HepG2 (cell line): ENCODE data around the gene MICA. TPM values are rescaled to one million over a fixed set of nuclear protein-coding genes. Genes with fewer than 3 reads are reported as not detected.

Experiments
- ATF7 ChIP-seq, 2 experiments: fragments of 450-650 bp in 1 of 2; sonication (generic) in 1 of 2; formaldehyde crosslinking in 1 of 2; IDR thresholded peaks; 2 replicates each; pipeline versions ENCODE4 v1.4.0 to v1.6.1; 2016 to 2020; ENCODE audit warnings: antibody characterized with exemption in 1 of 2, mild to moderate bottlenecking in 1 of 2, missing genetic modification reagents in 1 of 2
- CEBPB ChIP-seq: IDR thresholded peaks from 2 replicates; pipeline ENCODE4 v1.6.1; 2011; ENCODE audit warnings: low read depth, low read length, improper control_type of control experiment, borderline replicate concordance
- CENPT ChIP-seq: sonication (generic); formaldehyde crosslinking; IDR thresholded peaks from 2 replicates; pipeline ENCODE4 v1.8.0; 2022; ENCODE audit warnings: low read depth, mild to moderate bottlenecking, moderate library complexity, missing genetic modification reagents
- DDIT3 ChIP-seq: sonication (generic); formaldehyde crosslinking; IDR thresholded peaks from 2 replicates; pipeline ENCODE4 v1.4.0; 2020; ENCODE audit warnings: mild to moderate bottlenecking, missing genetic modification reagents
- DMTF1 ChIP-seq: sonication (generic); formaldehyde crosslinking; IDR thresholded peaks from 2 replicates; pipeline ENCODE4 v1.4.0; 2020; ENCODE audit warnings: mild to moderate bottlenecking, missing genetic modification reagents
- ELF3 ChIP-seq: IDR thresholded peaks from 2 replicates; pipeline ENCODE4 v1.6.1; 2016; ENCODE audit warnings: missing genetic modification reagents, missing compliant biosample characterization
- NONO ChIP-seq, 2 experiments: fragments of 450-650 bp in 1 of 2; sonication (generic) in 1 of 2; formaldehyde crosslinking in 1 of 2; IDR thresholded peaks in 1 of 2; conservative IDR thresholded peaks in 1 of 2; 2 replicates each; pipeline versions ENCODE4 v1.6.1 to v1.8.0; 2017 to 2022; ENCODE audit warnings: mild to moderate bottlenecking in 1 of 2, missing genetic modification reagents in 1 of 2, moderate library complexity in 1 of 2
- PATZ1 ChIP-seq: sonication (generic); formaldehyde crosslinking; IDR thresholded peaks from 2 replicates; pipeline ENCODE4 v1.4.0; 2020; ENCODE audit warnings: missing genetic modification reagents
- PRDM4 ChIP-seq: sonication (generic); formaldehyde crosslinking; IDR thresholded peaks from 2 replicates; pipeline ENCODE4 v1.9.0; 2021; ENCODE audit warnings: missing genetic modification reagents, borderline replicate concordance
- SOX6 ChIP-seq, 2 experiments: fragments of 450-650 bp in 1 of 2; sonication (generic) in 1 of 2; formaldehyde crosslinking in 1 of 2; IDR thresholded peaks; 2 replicates each; pipeline versions ENCODE4 v1.4.0 to v1.6.1; 2017 to 2020; ENCODE audit warnings: antibody characterized with exemption in 1 of 2, mild to moderate bottlenecking in 1 of 2, missing genetic modification reagents in 1 of 2
- SPEN ChIP-seq: sonication (generic); formaldehyde crosslinking; IDR thresholded peaks from 2 replicates; pipeline ENCODE4 v1.5.1; 2020; ENCODE audit warnings: low read depth, mild to moderate bottlenecking, missing genetic modification reagents
- ZFP82 ChIP-seq: sonication (generic); formaldehyde crosslinking; IDR thresholded peaks from 2 replicates; pipeline ENCODE4 v1.5.1; 2020; ENCODE audit warnings: mild to moderate bottlenecking, missing genetic modification reagents, borderline replicate concordance
- ZNF205 ChIP-seq: IDR thresholded peaks from 2 replicates; pipeline ENCODE4 v1.6.1; 2018; ENCODE audit warnings: missing biosample characterization, missing genetic modification reagents
- ZNF280D ChIP-seq: sonication (generic); formaldehyde crosslinking; IDR thresholded peaks from 2 replicates; pipeline ENCODE4 v1.5.1; 2020; ENCODE audit warnings: mild to moderate bottlenecking, missing genetic modification reagents
- polyA plus RNA-seq, 8 experiments: library from polyadenylated mRNA; depleted of rRNA in 3 of 8; stranded (reverse) in 7 of 8; unstranded in 1 of 8; fragments of >200 nt; fragmentation: Illumina TruSeq in 4 of 8; extraction: Trizol in 4 of 8; gene quantifications; 2 replicates each; pipeline versions ENCODE4 v1.2.1 to v1.2.3, GENCODE V29; 2011 to 2016; ENCODE audit warnings: low read depth in 4 of 8, missing spikeins in 1 of 8, mixed read lengths in 1 of 8; ENCODE audit not compliant: insufficient read depth in 1 of 8
- total RNA-seq, 5 experiments: library from RNA; depleted of rRNA; stranded (reverse); fragments of >200 nt; fragmentation: Illumina TruSeq; extraction: Trizol; gene quantifications; 2 replicates each; pipeline ENCODE4 v1.2.3, GENCODE V29; 2016; ENCODE audit warnings: low read depth in 1 of 5

MICA gene
- total and polyA plus RNA-seq, 2 of the 13 experiments (the other 11 are each of a cell fraction or from before 2014, with no cell fraction given) = 21.6 to 38.1 TPM

- TF ChIP-seq ZNF205 (CRISPR knock-in tag) (no peak), ELF3 (CRISPR knock-in tag) (peak; percentile 9; the same call in 1 of the 2 replicates), SPEN (CRISPR knock-in tag) (no peak), ZFP82 (CRISPR knock-in tag) (no peak), ZNF280D (CRISPR knock-in tag) (no peak), DDIT3 (CRISPR knock-in tag) (no peak), SOX6 (IDR thresholded peaks at IDR 0.05) (no peak), SOX6 (CRISPR knock-in tag; IDR thresholded peaks at IDR 0.05) (peak; percentile 20; the same call in 1 of the 2 replicates), PATZ1 (0 out of 2 replicates have a peak, but pooled peaks have one; percentile 16), NONO (IDR thresholded peaks at IDR 0.05) (no peak), NONO (CRISPR knock-in tag; conservative IDR thresholded peaks at IDR 0.05) (no peak), PRDM4 (CRISPR knock-in tag) (no peak), CEBPB (peak; percentile 25; the same call in 1 of the 2 replicates), CENPT (CRISPR knock-in tag) (no peak), DMTF1 (CRISPR knock-in tag) (no peak), ATF7 (IDR thresholded peaks at IDR 0.05) (no peak), ATF7 (CRISPR knock-in tag; IDR thresholded peaks at IDR 0.05) (no peak)
These were observed 2.7 kb upstream of the MICA start (continued) for GRCh38 chr6:31400467-31401289.
